Iris pigment epithelial cell (primary cell): ENCODE data around the gene DBH.

ENCODE experiments used
- DNase-seq: peaks from one replicate; pipeline ENCODE4 v3.0.0-alpha.2; 2011; ENCODE audit warnings: low read depth

DBH gene

GRCh38 chr9:133604856-133605255 lies 31.3 kb upstream of the DBH start:
- no peak for DNase-seq

DNA sequence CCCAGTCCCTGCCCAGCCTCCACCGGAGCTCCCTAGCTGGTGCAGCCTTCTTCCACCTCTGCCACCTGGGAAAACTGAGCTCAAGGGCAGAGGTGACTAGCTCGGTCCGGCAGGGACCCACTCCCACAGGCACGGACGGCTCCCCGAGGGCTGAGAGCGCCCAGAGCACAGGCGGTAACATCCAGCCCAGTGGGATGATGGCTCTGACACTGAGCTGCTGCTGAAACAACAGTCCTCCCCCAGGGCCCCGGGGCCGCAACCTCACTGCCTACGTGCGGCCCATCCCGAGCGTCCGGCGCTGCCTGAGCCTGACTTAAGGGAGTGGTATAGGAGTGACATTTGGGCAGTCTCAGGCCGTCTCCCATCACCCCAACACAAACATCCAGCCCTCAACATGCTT lies 30.7 kb upstream of the DBH start:
- no peak for DNase-seq

DNA sequence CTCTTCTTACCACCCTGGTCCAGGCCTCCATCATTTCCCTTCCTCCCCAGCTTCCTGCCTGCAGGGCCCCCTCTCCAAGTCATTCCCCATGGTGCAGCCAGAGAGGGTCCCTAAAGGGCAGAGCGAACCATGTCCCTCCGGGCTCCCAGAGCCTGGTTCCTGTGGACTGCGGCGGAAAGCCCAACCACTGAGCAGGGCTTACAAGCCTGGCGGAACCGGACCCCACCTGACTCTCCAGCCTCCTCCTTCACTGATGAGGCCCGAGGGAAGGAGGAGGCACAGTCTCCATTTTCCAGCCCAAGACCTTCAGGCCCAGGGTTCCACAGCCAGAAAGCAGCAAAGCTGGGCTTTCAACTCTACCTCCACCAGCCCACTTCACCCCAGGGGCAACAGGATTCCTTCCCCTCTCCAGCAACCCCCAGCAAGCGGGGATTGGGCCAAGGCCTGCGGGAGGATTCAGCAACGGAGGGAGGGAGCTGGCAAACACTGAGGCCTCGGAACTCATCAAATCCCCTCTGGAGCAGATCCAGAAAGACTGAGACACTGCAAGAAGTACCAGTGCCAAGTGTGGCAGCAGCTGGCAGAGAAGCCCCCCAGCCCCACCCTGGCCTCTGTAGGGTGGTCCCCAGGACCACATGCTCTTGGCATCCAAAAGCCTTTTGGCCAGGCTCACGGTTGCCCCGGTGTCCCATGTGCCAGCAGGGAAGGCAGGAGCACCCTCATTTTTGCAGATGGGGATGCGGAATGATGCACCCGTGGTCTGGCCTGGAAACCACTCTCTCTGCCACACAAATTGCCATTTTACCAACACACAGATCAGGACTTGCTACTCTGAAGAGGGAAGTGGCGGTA lies 30.1 kb upstream of the DBH start:
- DNase-seq, result no peak

GRCh38 chr9:133606708-133607025 lies 29.5 kb upstream of the DBH start:
- DNase-seq, result no peak

GRCh38 chr9:133607381-133607780 lies 28.8 kb upstream of the DBH start:
- DNase-seq, result no peak

DNA sequence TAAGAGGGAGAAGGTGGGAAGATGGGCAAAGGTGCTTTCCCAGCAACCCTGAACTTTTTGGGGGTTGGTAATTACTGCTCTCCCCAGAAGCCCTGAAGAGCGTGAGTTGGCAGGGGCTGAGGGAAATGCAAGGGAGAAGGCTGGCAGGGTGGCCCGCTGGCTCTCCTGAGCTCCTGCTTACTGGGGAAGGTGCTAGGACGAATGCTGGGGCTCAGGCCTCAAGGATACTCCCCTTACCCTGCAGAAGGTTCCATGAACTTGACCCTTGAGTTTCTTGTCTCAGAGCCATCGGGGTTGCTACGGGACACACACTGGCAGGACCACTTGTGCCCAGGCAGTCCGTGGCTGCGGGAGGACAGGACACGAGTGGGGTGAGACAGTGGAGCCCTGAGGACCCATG lies 28.2 kb upstream of the DBH start:
- no peak for DNase-seq

DNA sequence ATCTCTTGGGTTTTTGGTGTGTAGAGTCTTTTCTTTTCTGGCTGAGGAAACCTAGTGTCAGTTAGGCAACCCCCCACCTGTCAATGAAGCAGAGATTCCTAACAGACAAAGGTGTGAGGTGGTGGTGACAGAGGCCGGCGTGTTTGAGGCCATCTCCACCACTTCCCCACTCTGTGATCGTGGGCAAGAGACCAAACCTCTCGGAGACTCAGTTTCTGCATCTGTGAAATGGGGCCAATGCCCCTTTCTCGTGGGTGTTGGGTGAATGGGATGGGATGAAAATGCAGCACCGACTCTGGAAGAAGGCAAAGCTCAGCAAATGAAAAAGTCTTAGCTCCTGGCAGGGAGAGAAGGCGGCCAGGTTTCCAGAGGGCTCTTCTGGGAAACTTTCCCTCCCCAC lies 27.8 kb upstream of the DBH start:
- no peak for DNase-seq

GRCh38 chr9:133608889-133609288 lies 27.3 kb upstream of the DBH start:
- DNase-seq, result no peak

- DNase-seq, result peak; percentile 46
Measured at GRCh38 chr9:133609311-133610098, 26.7 kb upstream of the DBH start, which contains the start of gene FAM163B. Gene FAM163B, minus strand, starts transcription at chr9:133609389. Its CDS starts 29,166 bp downstream, at chr9:133580223.

DNA sequence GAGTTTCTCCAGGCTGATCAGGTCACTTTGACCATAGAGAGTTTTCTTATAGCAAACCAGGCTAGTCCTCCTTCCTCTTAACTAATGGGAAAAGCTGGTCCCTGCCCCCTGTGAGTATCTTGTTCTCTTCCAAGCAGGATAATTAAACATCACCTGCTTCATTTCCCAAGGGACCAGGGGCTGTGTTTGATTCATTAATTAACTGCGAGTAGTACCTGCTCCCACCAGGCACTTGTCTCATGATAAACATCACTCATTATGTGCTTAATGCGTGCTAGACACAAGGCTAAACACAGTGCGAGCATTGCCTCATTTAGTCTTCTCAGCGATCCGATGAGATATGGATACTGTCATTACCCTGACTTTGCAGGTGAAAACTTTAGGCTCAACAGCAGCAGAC lies 25.3 kb upstream of the DBH start:
- no peak for DNase-seq

GRCh38 chr9:133612051-133612450 lies 24.1 kb upstream of the DBH start:
- no peak for DNase-seq

GRCh38 chr9:133612816-133613215 lies 23.3 kb upstream of the DBH start:
- no peak for DNase-seq

GRCh38 chr9:133613432-133613831 lies 22.7 kb upstream of the DBH start:
- DNase-seq, result no peak

DNA sequence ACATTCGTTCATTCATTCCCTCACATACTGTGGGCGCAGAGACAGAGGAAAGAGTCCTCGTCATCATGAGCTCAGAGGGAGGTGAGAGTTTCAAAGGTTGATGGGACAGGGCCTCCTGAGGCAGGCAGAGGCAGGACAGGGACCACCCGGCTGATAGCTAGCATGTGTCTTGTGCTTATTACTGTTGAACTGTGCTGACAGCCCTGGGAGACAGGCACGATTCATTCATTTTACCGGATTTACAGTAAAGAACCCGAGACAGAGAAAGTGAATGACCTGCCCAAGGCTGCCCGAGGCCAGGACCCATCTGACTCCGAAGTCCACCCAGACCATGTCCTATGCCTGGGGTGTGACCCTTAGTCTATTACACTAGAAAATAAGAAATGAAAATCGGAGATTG lies 22.1 kb upstream of the DBH start:
- no peak for DNase-seq

DNA sequence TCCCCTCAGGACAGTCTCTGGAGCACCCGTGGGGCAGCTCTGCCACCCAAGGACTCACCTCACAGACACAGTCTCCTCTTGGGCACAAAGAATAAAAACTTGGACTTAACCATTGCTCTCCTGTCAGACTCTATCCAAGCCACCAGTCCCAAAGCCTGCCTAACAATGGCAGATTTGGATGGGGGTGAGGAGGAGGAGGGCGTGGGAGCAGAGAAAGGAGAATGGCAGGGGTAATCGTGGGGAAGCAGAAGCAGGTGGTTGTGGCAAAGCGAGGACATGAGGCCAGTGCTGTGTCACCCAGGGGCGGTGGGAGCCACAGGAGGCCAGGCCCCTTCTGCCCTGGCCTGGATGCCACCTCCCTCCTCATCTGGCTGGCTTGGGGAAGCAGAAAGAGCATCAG lies 21.5 kb upstream of the DBH start:
- no peak for DNase-seq

DNA sequence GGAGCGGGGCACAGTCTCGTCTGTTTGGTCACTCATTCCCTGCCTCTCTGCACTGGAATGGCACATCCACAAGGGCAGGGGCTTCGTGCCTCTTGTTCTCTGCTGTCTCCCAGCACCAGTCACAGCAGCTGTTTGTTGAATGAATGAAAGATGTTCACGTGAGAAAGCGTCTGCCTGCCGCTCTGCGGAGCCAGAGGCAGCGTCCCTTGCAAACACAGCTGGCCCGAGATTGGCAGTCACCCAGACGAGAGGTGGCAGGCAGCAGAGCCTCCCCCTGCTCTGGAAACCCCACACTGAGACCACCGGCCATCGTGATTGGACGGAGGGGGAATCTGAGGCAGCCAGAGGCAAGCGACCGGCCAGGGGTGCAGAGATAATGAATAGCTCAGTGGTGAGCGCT lies 21.0 kb upstream of the DBH start:
- no peak for DNase-seq

GRCh38 chr9:133615606-133616188 lies 20.5 kb upstream of the DBH start:
- no peak for DNase-seq

- DNase-seq, result no peak
Measured at GRCh38 chr9:133616643-133617405, 19.3 kb upstream of the DBH start.

GRCh38 chr9:133618726-133619125 lies 17.4 kb upstream of the DBH start:
- no peak for DNase-seq

- no peak for DNase-seq
Measured at GRCh38 chr9:133619791-133620190, 16.4 kb upstream of the DBH start.

DNA sequence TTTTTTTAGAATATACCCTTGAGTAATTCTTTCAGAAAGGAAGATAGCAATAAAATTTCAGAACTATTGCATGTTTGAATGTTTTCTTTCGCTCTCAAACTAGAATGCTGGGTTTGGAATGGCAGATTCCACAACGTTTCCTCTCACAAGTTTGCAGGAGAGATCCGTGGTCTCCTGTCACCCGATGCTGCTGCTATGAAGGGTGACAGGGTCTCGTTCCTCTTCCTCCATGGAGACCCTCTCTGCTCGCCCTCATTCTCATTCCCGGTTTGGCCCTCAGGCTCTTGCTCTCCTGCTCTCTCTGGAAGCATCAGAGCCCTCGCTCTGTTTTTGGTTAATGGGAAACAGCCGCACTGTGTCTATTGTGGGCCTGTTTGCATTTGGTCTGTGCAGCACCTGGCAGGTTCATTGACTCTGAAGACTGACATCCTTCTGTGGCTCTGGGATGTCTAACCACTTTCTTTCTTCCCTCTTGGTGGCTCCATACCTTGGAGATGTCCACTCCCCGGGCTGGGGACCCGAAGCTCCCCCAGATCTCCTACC lies 14.4 kb upstream of the DBH start:
- DNase-seq, result no peak

GRCh38 chr9:133622555-133622954 lies 13.6 kb upstream of the DBH start:
- no peak for DNase-seq
